Kidney (tissue), 14 donors: ENCODE results near the gene OGA. TPM values are rescaled to one million over a fixed set of nuclear protein-coding genes. Genes with fewer than 3 reads are reported as not detected.
A peak's percentile ranks its signal among the peaks of the same experiment; 100 is the strongest.

Experiments used
- DNase-seq, 5 donors: peaks; one replicate each; pipeline ENCODE4 v3.0.0-alpha.2; 2013 to 2020
- FAIRE-seq: peaks from 2 replicates; lab custom pipeline; 2012; peaks lifted over from hg19 to GRCh38; lab: Jason Lieb, UNC
- H3K27ac ChIP-seq, 2 donors: one replicate each; pipeline ENCODE4 v1.7.0; 2013; ENCODE audit warnings: low read depth in 2 of 2, low read length in 2 of 2, inconsistent platforms in 1 of 2
- H3K27me3 ChIP-seq: one replicate; pipeline ENCODE4 v1.7.1; 2013; ENCODE audit warnings: low read length, inconsistent platforms; ENCODE audit not compliant: control insufficient read depth, insufficient read depth
- H3K36me3 ChIP-seq, 3 donors: one replicate each; pipeline versions ENCODE4 v1.7.0 to v1.7.1; 2013; ENCODE audit warnings: low read length in 3 of 3, control low read depth in 1 of 3, inconsistent platforms in 1 of 3; ENCODE audit not compliant: insufficient read depth in 3 of 3, control insufficient read depth in 2 of 3
- H3K4me1 ChIP-seq, 3 donors: one replicate each; pipeline versions ENCODE4 v1.7.0 to v1.7.1; 2013; ENCODE audit warnings: low read length in 3 of 3, inconsistent platforms in 1 of 3, low read depth in 1 of 3; ENCODE audit not compliant: control insufficient read depth in 2 of 3, insufficient read depth in 2 of 3
- H3K4me3 ChIP-seq, 3 donors: one replicate each; pipeline versions ENCODE4 v1.7.0 to v1.8.1; 2013; ENCODE audit warnings: low read length in 3 of 3, control low read depth in 1 of 3, inconsistent platforms in 1 of 3
- H3K9ac ChIP-seq, 3 donors: one replicate each; pipeline versions ENCODE4 v1.7.0 to v1.7.1; 2013; ENCODE audit warnings: low read length in 3 of 3, control low read depth in 1 of 3, inconsistent platforms in 1 of 3
- H3K9me3 ChIP-seq, 3 donors: one replicate each; pipeline versions ENCODE4 v1.7.0 to v1.7.1; 2013; ENCODE audit warnings: low read length in 3 of 3, control low read depth in 1 of 3, inconsistent platforms in 1 of 3; ENCODE audit not compliant: control insufficient read depth in 2 of 3, insufficient read depth in 1 of 3
- CTCF ChIP-seq: IDR thresholded peaks from 3 replicates; pipeline ENCODE4 v1.5.1; 2012; ENCODE audit warnings: mild to moderate bottlenecking, moderate library complexity, borderline replicate concordance; ENCODE audit not compliant: insufficient read depth; ENCODE audit errors: extremely low read depth
- intact Hi-C: fragments of 100-400 bp; cut with DNase I; formaldehyde crosslinking; loops from one replicate; pipeline ENCODE4 v1.11.1; 2022
- polyA plus RNA-seq: library from polyadenylated mRNA; stranded (reverse); fragments of 350-450 nt; fragmentation: Illumina TruSeq; extraction: RNeasy Lipid Tissue Mini Kit (QIAGEN cat#74804); gene quantifications from one replicate; pipeline ENCODE4 v1.2.3, GENCODE V29; 2014; ENCODE audit warnings: low read depth, low replicate concordance; ENCODE audit not compliant: insufficient read depth
- total RNA-seq: library from RNA; stranded (reverse); fragmentation: NEBNext Ultra II Directional; extraction: Animal tissue kit (Norgen Biotek cat#: 25700); gene quantifications from one replicate; pipeline ENCODE4 v1.2.1, GENCODE V29; 2021
- donor health status: control.
- donor health status: control.
- donor health status: control.
- donor health status: control.
- donor health status: control.
- donor health status: DM: yes; HTN: yes; CAD: no.
- donor health status: Normal renal cell carcinoma (clear cell type).

Gene OGA
- total and polyA plus RNA-seq, 2 donors from 2014 or later = 33.4 to 146 TPM

GRCh38 chr10:101748496-101748895 lies 69.7 kb downstream of the OGA start:
- H3K9me3 ChIP-seq = no peaks in the 10 kb centered on the region
- no peak for FAIRE-seq
- no peaks in the 10 kb centered on the region for H3K27me3 ChIP-seq
- no peak overlapping the region for H3K4me3 ChIP-seq
- no peak for TF ChIP-seq CTCF
- H3K36me3 ChIP-seq = no peaks in the 10 kb centered on the region
- H3K27ac ChIP-seq = peak overlapping the region in 1 of 2 donors; percentile 7
- peaks cover 0 to 6% (median 0%) of the 10 kb centered on the region in 3 donors for H3K4me1 ChIP-seq
- intact Hi-C loops = no loop called here
- DNase-seq = no peak
- H3K9ac ChIP-seq = no peak overlapping the region

- FAIRE-seq (no peak), DNase-seq (no peak)
- Histone ChIP-seq H3K27ac (peak overlapping the region in 1 of 2 donors; percentile 26), H3K27me3 (no peaks in the 10 kb centered on the region), H3K9me3 (no peaks in the 10 kb centered on the region), H3K9ac (no peak overlapping the region), H3K4me1 (peaks cover 0 to 6% (median 0%) of the 10 kb centered on the region in 3 donors), H3K36me3 (no peaks in the 10 kb centered on the region), H3K4me3 (peak overlapping the region in 1 of 3 donors; percentile 13)
- intact Hi-C loops = no loop called here
- TF ChIP-seq CTCF = no peak
Measured at GRCh38 chr10:101745074-101745696, 73.1 kb downstream of the OGA start.

- intact Hi-C loops = no loop called here
- no peaks in the 10 kb centered on the region for H3K9me3 ChIP-seq
Measured at GRCh38 chr10:101744267-101744666, 74.0 kb downstream of the OGA start.

More at GRCh38 chr10:101744267-101744666, 74.0 kb downstream of the OGA start:
- FAIRE-seq = no peak
- H3K27me3 ChIP-seq = no peaks in the 10 kb centered on the region
- H3K4me3 ChIP-seq = no peak overlapping the region
- no peak overlapping the region for H3K9ac ChIP-seq
- TF ChIP-seq CTCF = no peak
- peaks cover 0 to 6% (median 0%) of the 10 kb centered on the region in 3 donors for H3K4me1 ChIP-seq
- no peaks in the 10 kb centered on the region for H3K36me3 ChIP-seq
- no peak overlapping the region for H3K27ac ChIP-seq
- no peak for DNase-seq
